ENCODE data around the gene CAMTA1. TPM values are rescaled to one million over a fixed set of nuclear protein-coding genes. Genes with fewer than 3 reads are reported as not detected.

Gene CAMTA1
- total RNA-seq, 1 experiment from 2014 or later, result 69.5 TPM

DNA sequence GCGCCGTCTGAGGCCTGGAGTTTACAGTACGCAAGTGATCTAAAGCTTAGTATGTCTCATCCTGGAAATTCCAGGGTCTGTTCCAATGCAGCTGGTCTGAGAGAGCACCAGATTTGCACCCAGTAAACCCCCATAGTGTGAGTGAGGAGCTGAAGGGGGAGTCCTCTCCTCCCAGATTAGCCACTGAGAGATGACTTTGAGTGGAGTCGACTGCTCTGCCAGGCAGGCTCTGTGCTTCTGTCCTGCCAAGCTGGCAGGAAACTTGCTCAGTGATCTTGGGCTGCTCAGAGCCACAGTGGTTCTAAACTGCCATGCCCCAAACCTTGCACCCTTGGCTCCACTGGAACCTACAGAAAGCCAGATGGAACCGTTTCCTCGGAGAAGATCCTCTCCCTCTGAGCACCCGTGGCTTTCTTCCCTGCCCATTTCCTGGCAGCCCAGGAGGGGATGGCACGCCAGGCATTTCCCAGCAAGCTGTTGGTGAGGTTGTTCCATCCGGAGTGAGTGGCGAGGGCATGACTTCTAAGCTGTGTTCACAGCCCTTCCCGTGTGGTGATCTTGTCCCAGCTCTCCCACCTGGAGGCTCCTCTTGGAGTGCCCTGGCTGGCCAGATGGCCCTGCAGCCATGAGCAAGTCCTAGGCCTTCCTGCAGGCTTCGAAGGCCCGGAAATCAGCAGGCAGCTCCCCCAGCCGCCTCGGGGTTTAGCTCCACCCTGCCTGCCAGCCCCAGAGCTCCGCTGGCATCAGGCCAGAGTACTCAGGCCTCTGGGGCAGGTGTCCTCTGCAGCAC is 859.9 kb downstream of the CAMTA1 start:
- no peak overlapping the region for H3K4me2 ChIP-seq (ENCODE audit: low read length)
- H3K9me3 ChIP-seq (ENCODE audit: control insufficient read depth in 1 of 2, insufficient read depth in 1 of 2, low read depth in 1 of 2, low read length in 2 of 2), result no peaks in the 10 kb centered on the region
- no TSS peak for BruUV-seq (replicated peaks)
- H3K4me3 ChIP-seq (replicated peaks in 1 of 2; ENCODE audit: low read depth in 1 of 2, low read length in 2 of 2), result no peak overlapping the region
- ATAC-seq (no peak), DNase-seq (ENCODE audit: low read depth, low spot score) (no peak)
- no peaks in the 10 kb centered on the region for H3K79me2 ChIP-seq (ENCODE audit: insufficient read depth, low read length)
- ChIA-PET POLR2A (no interaction called here), CTCF (interaction anchor here (0.9 kb wide), 1 partner anchor 105 kb away, joined by 3 read pairs; no protein-coding TSS in a partner anchor), RAD21 (ENCODE audit: low non-redundant PET in 1 of 2, low total read pairs in 2 of 2, uncharacterized antibody in 2 of 2, unreplicated experiment in 2 of 2) (interaction anchor here in 1 of 2 experiments (0.7 kb wide), 1 partner anchor 421 kb away, joined by 4 read pairs; no protein-coding TSS in a partner anchor)
- no peaks in the 10 kb centered on the region for H3K9me2 ChIP-seq (ENCODE audit: insufficient read depth)
- no peak overlapping the region; the same call in 1 of the 2 replicates for H3K27ac ChIP-seq (ENCODE audit: low read depth, low read length)
- H2AFZ ChIP-seq (ENCODE audit: low read depth, low read length, poor library complexity, severe bottlenecking), result no peak overlapping the region
- TF ChIP-seq, protein P1, sequence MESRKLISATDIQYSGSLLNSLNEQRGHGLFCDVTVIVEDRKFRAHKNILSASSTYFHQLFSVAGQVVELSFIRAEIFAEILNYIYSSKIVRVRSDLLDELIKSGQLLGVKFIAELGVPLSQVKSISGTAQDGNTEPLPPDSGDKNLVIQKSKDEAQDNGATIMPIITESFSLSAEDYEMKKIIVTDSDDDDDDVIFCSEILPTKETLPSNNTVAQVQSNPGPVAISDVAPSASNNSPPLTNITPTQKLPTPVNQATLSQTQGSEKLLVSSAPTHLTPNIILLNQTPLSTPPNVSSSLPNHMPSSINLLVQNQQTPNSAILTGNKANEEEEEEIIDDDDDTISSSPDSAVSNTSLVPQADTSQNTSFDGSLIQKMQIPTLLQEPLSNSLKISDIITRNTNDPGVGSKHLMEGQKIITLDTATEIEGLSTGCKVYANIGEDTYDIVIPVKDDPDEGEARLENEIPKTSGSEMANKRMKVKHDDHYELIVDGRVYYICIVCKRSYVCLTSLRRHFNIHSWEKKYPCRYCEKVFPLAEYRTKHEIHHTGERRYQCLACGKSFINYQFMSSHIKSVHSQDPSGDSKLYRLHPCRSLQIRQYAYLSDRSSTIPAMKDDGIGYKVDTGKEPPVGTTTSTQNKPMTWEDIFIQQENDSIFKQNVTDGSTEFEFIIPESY (IDR thresholded peaks at IDR 0.05; ENCODE audit: extremely low read depth, insufficient replicate concordance, low read length), result no peak
- TF ChIP-seq FOSL1 (IDR thresholded peaks at IDR 0.05; ENCODE audit: low read depth) (no peak), YY1 (IDR thresholded peaks at IDR 0.05; ENCODE audit: extremely low read depth, insufficient replicate concordance, low read depth, low read length) (no peak), JUND (IDR thresholded peaks at IDR 0.05) (no peak), CBX3 (IDR thresholded peaks at IDR 0.05; ENCODE audit: low read depth) (no peak), SIN3A (IDR thresholded peaks at IDR 0.05; ENCODE audit: low read depth) (no peak), CEBPB (IDR thresholded peaks at IDR 0.05; ENCODE audit: low read depth) (no peak), POLR2AphosphoS5 (IDR thresholded peaks at IDR 0.05; ENCODE audit: low read depth, low read length) (no peak), SRF (IDR thresholded peaks at IDR 0.05; ENCODE audit: low read depth) (no peak), ZFX (IDR thresholded peaks at IDR 0.05) (no peak), SP1 (IDR thresholded peaks at IDR 0.05; ENCODE audit: low read depth) (no peak), TCF7L2 (IDR thresholded peaks at IDR 0.05; ENCODE audit: borderline replicate concordance, extremely low read depth, insufficient read depth, insufficient read length) (no peak)
- TF ChIP-seq, protein P2, sequence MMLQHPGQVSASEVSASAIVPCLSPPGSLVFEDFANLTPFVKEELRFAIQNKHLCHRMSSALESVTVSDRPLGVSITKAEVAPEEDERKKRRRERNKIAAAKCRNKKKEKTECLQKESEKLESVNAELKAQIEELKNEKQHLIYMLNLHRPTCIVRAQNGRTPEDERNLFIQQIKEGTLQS (IDR thresholded peaks at IDR 0.05), result no peak
- intact Hi-C loops (cut with micrococcal nuclease), result loop anchor here (10.0 kb wide), 2 partner anchors 850 to 920 kb away; no protein-coding TSS in a partner anchor
- no peak overlapping the region for H3K9ac ChIP-seq (ENCODE audit: low read length)
- H3K27me3 ChIP-seq (ENCODE audit: insufficient read depth, low read length), result no peaks in the 10 kb centered on the region
- no peaks in the 10 kb centered on the region for H4K20me1 ChIP-seq (ENCODE audit: insufficient read depth)
- no peaks in the 10 kb centered on the region for H3K36me3 ChIP-seq (ENCODE audit: control insufficient read depth in 1 of 2, insufficient read depth in 2 of 2, low read length in 2 of 2)
- 0 out of 4 replicates have a peak, but pooled peaks cover 0 to 2% of the 10 kb centered on the region in 2 experiments for H3K4me1 ChIP-seq (ENCODE audit: control insufficient read depth in 1 of 2, insufficient read depth in 2 of 2, low read length in 2 of 2)

All from HCT116 (cell line).